Stromal cell of bone marrow (primary cell): Measurements from ENCODE around the gene RHEX.
A peak's percentile ranks its signal among the peaks of the same experiment; 100 is the strongest.
"Not testable (repeated sequence)": the region's sequence is repeated elsewhere in the genome, so short reads cannot be mapped to it uniquely, and the experiment has no call there.

Source experiments
- DNase-seq: peaks from one replicate; pipeline ENCODE4 v3.0.0-alpha.2; 2012; ENCODE audit warnings: low read depth

RHEX gene

GRCh38 chr1:206059355-206059915, 6.5 kb downstream of the RHEX start:
- no peak for DNase-seq

- DNase-seq: no peak
Observed at GRCh38 chr1:206060844-206061243, 7.9 kb downstream of the RHEX start.

- DNase-seq: no peak
Observed at GRCh38 chr1:206062464-206062863, 9.5 kb downstream of the RHEX start.

- DNase-seq: not testable (repeated sequence)
Observed at GRCh38 chr1:206064001-206064400, 11.0 kb downstream of the RHEX start.

- not testable (repeated sequence) for DNase-seq
Observed at GRCh38 chr1:206064501-206064900, 11.5 kb downstream of the RHEX start.

- no peak for DNase-seq
Observed at GRCh38 chr1:206065547-206066145, 12.7 kb downstream of the RHEX start.

GRCh38 chr1:206066479-206067171, 13.7 kb downstream of the RHEX start:
- DNase-seq: no peak

GRCh38 chr1:206067486-206068227, 14.7 kb downstream of the RHEX start:
- no peak for DNase-seq

- DNase-seq: no peak
Observed at GRCh38 chr1:206068314-206068713, 15.3 kb downstream of the RHEX start.

- DNase-seq: no peak
Observed at GRCh38 chr1:206070627-206071304, 17.8 kb downstream of the RHEX start.

- no peak for DNase-seq
Observed at GRCh38 chr1:206074839-206075238, 21.9 kb downstream of the RHEX start.

GRCh38 chr1:206075786-206076755, 23.1 kb downstream of the RHEX start:
- peak; percentile 24 for DNase-seq

- DNase-seq: no peak
Observed at GRCh38 chr1:206079135-206079534, 26.2 kb downstream of the RHEX start.

- DNase-seq: no peak
Observed at GRCh38 chr1:206080026-206080820, 27.2 kb downstream of the RHEX start.

GRCh38 chr1:206081856-206082255, 28.9 kb downstream of the RHEX start:
- DNase-seq: no peak

GRCh38 chr1:206082831-206083695, 30.1 kb downstream of the RHEX start:
- no peak for DNase-seq

- no peak for DNase-seq
Observed at GRCh38 chr1:206083750-206084149, 30.8 kb downstream of the RHEX start.

- DNase-seq: no peak
Observed at GRCh38 chr1:206087091-206087490, 34.1 kb downstream of the RHEX start.

- no peak for DNase-seq
Observed at GRCh38 chr1:206089341-206089740, 36.4 kb downstream of the RHEX start.
